ENCODE measurements around the gene AQP2.

The AQP2 gene

GRCh38 chr12:49934505-49934904, 16.0 kb upstream of the AQP2 start:
- in situ Hi-C loops (cut with HindIII; ENCODE audit: low pct_ligation_motif_present, low pct_unique_long_range_greater_than_20kb, low sequenced_read_pairs) = no loop called here
- DNase-seq = no peak

- in situ Hi-C loops (cut with HindIII; ENCODE audit: low pct_ligation_motif_present, low pct_unique_long_range_greater_than_20kb, low sequenced_read_pairs) = no loop called here
- no peak for DNase-seq
Measured at GRCh38 chr12:49936925-49937324, 13.6 kb upstream of the AQP2 start.

GRCh38 chr12:49937639-49938300, 12.8 kb upstream of the AQP2 start:
- DNase-seq = no peak
- in situ Hi-C loops (cut with HindIII; ENCODE audit: low pct_ligation_motif_present, low pct_unique_long_range_greater_than_20kb, low sequenced_read_pairs) = no loop called here

DNA sequence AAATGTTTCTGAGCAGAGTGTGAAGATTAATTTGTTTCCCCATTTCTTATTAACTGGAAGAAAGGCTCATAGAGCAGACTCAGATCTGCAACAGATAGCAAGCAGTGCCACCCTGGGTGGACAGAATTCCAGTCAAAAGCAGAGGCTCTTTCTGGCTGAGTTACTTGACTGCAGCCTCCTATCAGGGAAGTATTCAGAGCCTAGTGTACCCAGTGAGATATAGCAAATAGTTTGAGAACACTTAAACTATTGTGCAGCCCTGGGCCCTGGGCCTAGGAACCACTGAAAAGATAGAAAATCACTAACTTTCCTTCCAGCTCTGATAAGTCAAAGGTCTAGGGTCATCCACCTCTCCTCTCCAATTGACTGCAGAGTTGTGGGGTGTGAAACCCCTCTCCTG, 11.2 kb upstream of the AQP2 start:
- in situ Hi-C loops (cut with HindIII; ENCODE audit: low pct_ligation_motif_present, low pct_unique_long_range_greater_than_20kb, low sequenced_read_pairs) = no loop called here
- DNase-seq = no peak

DNA sequence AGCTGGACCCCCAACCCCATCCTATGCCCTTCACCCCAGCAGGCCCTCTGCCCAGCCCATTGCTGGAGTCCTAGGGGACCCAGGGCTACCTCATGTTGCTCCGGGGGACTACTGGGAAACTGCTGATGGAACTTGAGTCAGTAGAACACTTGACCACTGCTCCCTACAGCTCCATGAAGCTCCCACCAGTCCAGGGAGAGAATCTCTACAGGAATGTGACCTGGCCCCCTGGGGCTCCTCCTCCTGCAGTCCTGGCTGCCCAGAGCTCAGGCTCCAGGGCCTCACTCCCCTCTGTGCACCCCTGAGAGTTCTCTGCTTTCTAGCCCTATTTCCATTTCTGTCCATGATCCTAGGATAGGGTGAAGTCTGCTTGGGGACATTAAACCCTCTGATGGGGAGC, 10.8 kb upstream of the AQP2 start:
- in situ Hi-C loops (cut with HindIII; ENCODE audit: low pct_ligation_motif_present, low pct_unique_long_range_greater_than_20kb, low sequenced_read_pairs) = no loop called here
- no peak for DNase-seq

- DNase-seq = no peak
- in situ Hi-C loops (cut with HindIII; ENCODE audit: low pct_ligation_motif_present, low pct_unique_long_range_greater_than_20kb, low sequenced_read_pairs) = no loop called here
Measured at GRCh38 chr12:49941556-49942511, 8.7 kb upstream of the AQP2 start.

DNA sequence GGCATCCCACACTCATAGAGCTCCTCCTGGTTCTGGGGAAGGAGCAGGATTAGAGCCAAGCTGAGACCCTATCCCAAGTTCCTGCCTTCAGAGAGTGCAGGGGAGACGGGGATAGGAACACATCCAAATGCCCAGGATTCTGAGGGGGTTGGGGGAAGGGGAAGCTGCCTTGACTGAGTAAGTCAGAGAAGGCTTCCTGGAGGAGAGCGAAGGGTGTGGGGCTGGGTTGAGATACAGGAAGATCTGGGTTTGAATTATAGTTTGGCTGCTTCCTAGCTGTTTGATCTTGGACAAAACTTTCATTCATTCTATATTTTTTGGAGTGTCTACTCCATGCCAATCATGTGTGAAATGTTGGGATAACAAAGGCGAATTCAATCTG, 8.0 kb upstream of the AQP2 start:
- in situ Hi-C loops (cut with HindIII; ENCODE audit: low pct_ligation_motif_present, low pct_unique_long_range_greater_than_20kb, low sequenced_read_pairs) = no loop called here
- DNase-seq = no peak

- no peak for DNase-seq
- in situ Hi-C loops (cut with HindIII; ENCODE audit: low pct_ligation_motif_present, low pct_unique_long_range_greater_than_20kb, low sequenced_read_pairs) = no loop called here
Measured at GRCh38 chr12:49942921-49943624, 7.5 kb upstream of the AQP2 start.

- no peak for DNase-seq
- in situ Hi-C loops (cut with HindIII; ENCODE audit: low pct_ligation_motif_present, low pct_unique_long_range_greater_than_20kb, low sequenced_read_pairs) = no loop called here
Measured at GRCh38 chr12:49943625-49943960, 6.9 kb upstream of the AQP2 start.

GRCh38 chr12:49944046-49944445, 6.5 kb upstream of the AQP2 start:
- in situ Hi-C loops (cut with HindIII; ENCODE audit: low pct_ligation_motif_present, low pct_unique_long_range_greater_than_20kb, low sequenced_read_pairs) = no loop called here
- DNase-seq = no peak

DNA sequence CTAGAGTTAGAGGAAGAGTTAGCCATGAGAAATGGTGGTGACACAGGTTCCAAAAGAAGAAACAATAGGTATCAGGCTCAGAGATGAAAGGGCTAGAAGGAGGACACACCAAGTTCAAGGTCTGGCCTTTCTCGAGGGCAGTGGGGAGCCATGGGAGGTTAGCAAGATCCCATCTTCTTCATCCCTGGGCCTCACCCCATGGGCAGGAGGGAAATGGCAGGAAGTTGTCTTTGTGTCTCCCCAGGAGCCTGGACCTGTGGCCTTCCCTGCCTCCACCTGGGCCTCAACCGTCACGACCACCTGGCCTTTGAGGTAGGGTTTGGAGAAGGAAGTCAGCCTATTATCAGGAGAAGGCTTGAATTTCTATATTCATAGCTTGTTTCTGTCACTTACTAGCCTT, 5.8 kb upstream of the AQP2 start:
- no peak for DNase-seq
- in situ Hi-C loops (cut with HindIII; ENCODE audit: low pct_ligation_motif_present, low pct_unique_long_range_greater_than_20kb, low sequenced_read_pairs) = no loop called here

GRCh38 chr12:49945394-49946080, 5.0 kb upstream of the AQP2 start:
- peak; percentile 84 for DNase-seq
- in situ Hi-C loops (cut with HindIII; ENCODE audit: low pct_ligation_motif_present, low pct_unique_long_range_greater_than_20kb, low sequenced_read_pairs) = no loop called here

- in situ Hi-C loops (cut with HindIII; ENCODE audit: low pct_ligation_motif_present, low pct_unique_long_range_greater_than_20kb, low sequenced_read_pairs) = no loop called here
- DNase-seq = no peak
Measured at GRCh38 chr12:49946086-49946485, 4.5 kb upstream of the AQP2 start.

- DNase-seq = no peak
- in situ Hi-C loops (cut with HindIII; ENCODE audit: low pct_ligation_motif_present, low pct_unique_long_range_greater_than_20kb, low sequenced_read_pairs) = no loop called here
Measured at GRCh38 chr12:49946497-49946896, 4.0 kb upstream of the AQP2 start.

- DNase-seq = no peak
- in situ Hi-C loops (cut with HindIII; ENCODE audit: low pct_ligation_motif_present, low pct_unique_long_range_greater_than_20kb, low sequenced_read_pairs) = no loop called here
Measured at GRCh38 chr12:49947593-49948226, 2.8 kb upstream of the AQP2 start.

GRCh38 chr12:49948866-49949845, 1.4 kb upstream of the AQP2 start:
- no peak for DNase-seq
- in situ Hi-C loops (cut with HindIII; ENCODE audit: low pct_ligation_motif_present, low pct_unique_long_range_greater_than_20kb, low sequenced_read_pairs) = no loop called here

DNA sequence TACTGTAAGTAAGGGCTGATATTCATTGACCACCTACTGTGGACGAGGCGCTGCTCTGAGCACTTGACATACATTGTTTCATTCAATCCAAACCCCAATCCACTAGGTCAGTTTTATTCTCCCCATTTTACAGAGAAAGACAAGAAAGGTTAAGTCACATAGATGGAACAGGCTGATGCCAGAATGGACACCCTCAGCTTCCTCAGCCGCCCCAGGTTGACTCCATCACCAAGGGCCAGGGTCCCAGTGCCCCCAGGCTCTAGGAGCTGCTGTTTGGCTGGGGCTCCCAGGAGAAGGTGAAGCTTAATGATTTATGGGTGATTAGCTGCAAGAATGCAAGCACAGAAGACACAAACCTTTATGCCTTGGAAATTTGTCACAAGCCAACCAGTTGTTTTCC, 671 bp upstream of the AQP2 start:
- no peak for DNase-seq
- in situ Hi-C loops (cut with HindIII; ENCODE audit: low pct_ligation_motif_present, low pct_unique_long_range_greater_than_20kb, low sequenced_read_pairs) = loop anchor here (25.0 kb wide), 1 partner anchor 112 kb away; the partner anchor contains the start of gene ASIC1
